BJ (cell line): ENCODE results near the gene HNRNPU. TPM values are rescaled to one million over a fixed set of nuclear protein-coding genes. Genes with fewer than 3 reads are reported as not detected.

Experiments used
- CTCF ChIA-PET: fragments of 350-600 bp; formaldehyde crosslinking; extraction: SDS; loops from one replicate; lab custom pipeline; 2021; ENCODE audit warnings: antibody characterized with exemption, inconsistent platforms; lab: Yijun Ruan, JAX
- POLR2A ChIA-PET: fragments of 300-600 bp; sonication (Branson Sonifier 250); formaldehyde crosslinking; extraction: SDS; loops from one replicate; lab custom pipeline; 2021; ENCODE audit warnings: antibody characterized with exemption; lab: Charles Lee
- DNase-seq: peaks from one replicate; pipeline ENCODE4 v3.0.0-alpha.2; 2011; ENCODE audit warnings: low read depth
- H3K27me3 ChIP-seq: 2 replicates; pipeline ENCODE4 v1.6.0; 2011; ENCODE audit warnings: low read length; ENCODE audit not compliant: control insufficient read depth, insufficient read depth
- H3K36me3 ChIP-seq: 2 replicates; pipeline ENCODE4 v1.5.1; 2011; ENCODE audit warnings: low read length; ENCODE audit not compliant: control insufficient read depth, insufficient read depth
- H3K4me3 ChIP-seq: 2 replicates; pipeline ENCODE4 v1.5.1; 2011; ENCODE audit warnings: low read depth, mild to moderate bottlenecking, control low read depth, low read length
- CTCF ChIP-seq: IDR thresholded peaks from 2 replicates; pipeline ENCODE4 v1.5.1; 2011; ENCODE audit warnings: low read depth, mild to moderate bottlenecking, control low read depth, inconsistent platforms, low read length, moderate library complexity; ENCODE audit not compliant: insufficient read depth
- polyA plus RNA-seq: library from polyadenylated mRNA; depleted of rRNA; stranded (reverse); fragments of >200 nt; gene quantifications from 2 replicates; pipeline ENCODE4 v1.2.3, GENCODE V29; 2011

HNRNPU gene
- polyA plus RNA-seq, 1 experiment = 72.8 TPM

DNA sequence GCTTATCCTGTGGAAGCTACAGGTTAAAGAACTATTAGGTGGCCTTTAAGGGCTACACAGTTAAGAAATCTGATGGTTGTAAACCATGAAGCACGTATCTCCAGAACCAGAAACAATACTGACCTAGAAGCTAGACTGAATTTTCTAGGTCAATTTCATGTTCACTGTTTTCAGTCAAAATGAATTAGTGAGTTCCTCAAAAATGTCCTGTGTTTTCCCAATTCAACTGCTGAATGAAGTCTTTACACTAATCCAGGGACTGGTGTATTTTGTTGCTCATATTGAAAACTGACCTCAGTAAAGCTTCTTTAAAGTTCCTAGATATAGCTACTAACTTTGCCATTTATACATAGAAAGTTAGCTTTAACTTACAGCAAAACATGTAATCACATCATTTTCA lies 6.0 kb downstream of the HNRNPU start:
- Histone ChIP-seq H3K36me3 (peaks cover 20% of the 10 kb centered on the region), H3K4me3 (no peak overlapping the region), H3K27me3 (no peaks in the 10 kb centered on the region)
- no peak for TF ChIP-seq CTCF
- ChIA-PET POLR2A (no interaction called here), CTCF (no interaction called here)
- no peak for DNase-seq

- Histone ChIP-seq H3K4me3 (no peak overlapping the region), H3K36me3 (peaks cover 20% of the 10 kb centered on the region), H3K27me3 (no peaks in the 10 kb centered on the region)
- no peak for DNase-seq
- ChIA-PET CTCF (no interaction called here), POLR2A (no interaction called here)
- no peak for TF ChIP-seq CTCF
These were observed 6.6 kb downstream of the HNRNPU start for GRCh38 chr1:244857761-244858160.

DNA sequence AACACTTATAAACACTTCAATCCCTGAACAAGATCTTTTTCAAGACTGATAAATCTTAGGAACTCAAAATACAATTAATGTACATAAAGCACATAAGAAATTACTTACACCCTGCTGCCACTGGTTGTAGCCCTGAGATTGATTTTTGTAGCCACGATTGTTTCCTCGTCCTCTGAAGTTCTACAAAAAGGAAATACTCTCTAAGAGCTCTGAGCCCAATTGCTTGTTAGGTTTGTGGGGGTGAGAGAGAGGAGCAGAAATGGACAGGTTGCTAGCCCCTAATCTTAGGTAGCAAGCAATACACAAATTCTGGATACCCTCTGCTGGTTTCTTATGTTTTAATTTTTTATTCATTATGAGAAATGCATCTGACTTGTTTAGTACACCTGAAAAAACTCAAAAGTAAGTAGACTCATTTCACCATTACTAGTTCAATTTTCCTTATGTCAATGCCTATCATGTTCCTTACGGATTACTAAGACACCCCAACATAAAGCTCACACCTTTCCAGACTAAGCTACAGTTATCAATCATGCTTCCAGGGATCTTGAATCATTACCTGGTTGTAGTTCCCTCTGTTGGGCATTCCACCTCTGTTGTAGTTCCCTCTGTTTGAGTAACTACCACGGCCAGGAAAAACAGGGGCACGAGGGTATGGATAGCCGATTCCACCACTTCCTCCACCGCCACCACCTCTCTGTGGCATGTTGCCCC lies 9.3 kb downstream of the HNRNPU start:
- peaks cover 25% of the 10 kb centered on the region for H3K36me3 ChIP-seq
- no peak for TF ChIP-seq CTCF
- DNase-seq = no peak
- no peaks in the 10 kb centered on the region for H3K27me3 ChIP-seq
- ChIA-PET POLR2A (no interaction called here), CTCF (no interaction called here)
- no peak overlapping the region for H3K4me3 ChIP-seq

- Histone ChIP-seq H3K36me3 (peaks cover 22% of the 10 kb centered on the region), H3K4me3 (no peak overlapping the region), H3K27me3 (no peaks in the 10 kb centered on the region)
- TF ChIP-seq CTCF = no peak
- ChIA-PET CTCF (interaction anchor here (1.3 kb wide), 1 partner anchor 188 kb away, joined by 5 read pairs; no protein-coding TSS in a partner anchor), POLR2A (no interaction called here)
- no peak for DNase-seq
These were observed 10.2 kb downstream of the HNRNPU start for GRCh38 chr1:244854166-244854565.

DNA sequence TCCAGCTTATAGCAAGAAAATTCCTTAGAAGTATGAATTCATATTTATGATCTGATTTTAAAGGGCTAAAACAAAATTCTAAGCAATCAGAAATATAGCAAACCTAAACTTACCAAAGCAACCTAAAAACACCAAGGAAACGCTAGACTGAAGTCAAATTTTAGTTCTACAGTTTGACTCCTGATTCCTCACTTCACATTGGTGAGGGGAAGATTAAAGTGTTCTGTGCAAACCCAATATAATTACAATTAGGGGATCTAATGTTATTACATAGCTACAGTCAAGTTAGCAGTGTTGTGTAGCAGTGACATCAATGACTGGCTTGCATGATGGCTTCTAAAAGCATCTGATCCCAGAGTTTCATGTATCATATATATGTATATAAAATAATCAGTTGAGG lies 11.6 kb downstream of the HNRNPU start:
- DNase-seq = no peak
- POLR2A ChIA-PET = no interaction called here
- CTCF ChIA-PET = no interaction called here

More for the DNA sequence above, 11.6 kb downstream of the HNRNPU start:
- Histone ChIP-seq H3K36me3 (peaks cover 19% of the 10 kb centered on the region), H3K4me3 (no peak overlapping the region), H3K27me3 (no peaks in the 10 kb centered on the region)
- no peak for TF ChIP-seq CTCF
